ENCODE results near the gene SRP19.

The SRP19 gene

GRCh38 chr5:112820246-112820645 lies 40.8 kb upstream of the SRP19 start (continued):
- TF ChIP-seq CSRNP3 (CRISPR knock-in tag; IDR thresholded peaks at IDR 0.05), result no peak
- no peak for TF ChIP-seq BACH2 (CRISPR knock-in tag; IDR thresholded peaks at IDR 0.05; ENCODE audit: borderline replicate concordance)
- TF ChIP-seq ISL1 (CRISPR knock-in tag; IDR thresholded peaks at IDR 0.05), result no peak
- TF ChIP-seq ARNTL (CRISPR knock-in tag; IDR thresholded peaks at IDR 0.05; ENCODE audit: borderline replicate concordance, low read depth), result no peak

DNA sequence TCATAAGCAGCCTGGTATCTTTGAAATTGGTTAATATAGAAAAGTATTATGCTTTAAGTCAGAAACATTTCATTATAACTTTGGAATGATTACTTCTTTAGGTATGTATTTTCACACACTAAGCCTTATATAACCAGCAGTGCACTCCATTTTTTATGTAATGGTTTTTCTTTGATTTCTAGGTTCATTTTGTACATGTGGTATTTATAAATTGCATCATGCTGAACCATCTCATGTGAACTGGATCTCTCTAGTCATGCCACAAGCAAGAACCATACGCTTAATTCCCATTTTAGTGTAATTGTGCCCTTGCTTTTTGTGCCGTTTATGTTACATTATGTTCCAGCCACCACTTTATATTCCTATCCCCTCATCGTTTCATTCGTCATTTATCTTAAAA lies 38.6 kb upstream of the SRP19 start:
- no peak for TF ChIP-seq RARB (CRISPR knock-in tag; IDR thresholded peaks at IDR 0.05)
- no peak for TF ChIP-seq ZNF70 (CRISPR knock-in tag; IDR thresholded peaks at IDR 0.05)
- no peak for TF ChIP-seq ZFP30 (CRISPR knock-in tag; IDR thresholded peaks at IDR 0.05)
- no peak for TF ChIP-seq BACH2 (CRISPR knock-in tag; IDR thresholded peaks at IDR 0.05; ENCODE audit: borderline replicate concordance)
- TF ChIP-seq ZC3H10 (CRISPR knock-in tag; IDR thresholded peaks at IDR 0.05), result no peak
- TF ChIP-seq ZFP3 (CRISPR knock-in tag; IDR thresholded peaks at IDR 0.05), result no peak
- TF ChIP-seq SNAI2 (CRISPR knock-in tag; IDR thresholded peaks at IDR 0.05), result no peak
- no peak for TF ChIP-seq TOX (CRISPR knock-in tag; IDR thresholded peaks at IDR 0.05; ENCODE audit: borderline replicate concordance)
- TF ChIP-seq TCF4 (CRISPR knock-in tag; IDR thresholded peaks at IDR 0.05; ENCODE audit: borderline replicate concordance), result no peak
- TF ChIP-seq, protein P1, sequence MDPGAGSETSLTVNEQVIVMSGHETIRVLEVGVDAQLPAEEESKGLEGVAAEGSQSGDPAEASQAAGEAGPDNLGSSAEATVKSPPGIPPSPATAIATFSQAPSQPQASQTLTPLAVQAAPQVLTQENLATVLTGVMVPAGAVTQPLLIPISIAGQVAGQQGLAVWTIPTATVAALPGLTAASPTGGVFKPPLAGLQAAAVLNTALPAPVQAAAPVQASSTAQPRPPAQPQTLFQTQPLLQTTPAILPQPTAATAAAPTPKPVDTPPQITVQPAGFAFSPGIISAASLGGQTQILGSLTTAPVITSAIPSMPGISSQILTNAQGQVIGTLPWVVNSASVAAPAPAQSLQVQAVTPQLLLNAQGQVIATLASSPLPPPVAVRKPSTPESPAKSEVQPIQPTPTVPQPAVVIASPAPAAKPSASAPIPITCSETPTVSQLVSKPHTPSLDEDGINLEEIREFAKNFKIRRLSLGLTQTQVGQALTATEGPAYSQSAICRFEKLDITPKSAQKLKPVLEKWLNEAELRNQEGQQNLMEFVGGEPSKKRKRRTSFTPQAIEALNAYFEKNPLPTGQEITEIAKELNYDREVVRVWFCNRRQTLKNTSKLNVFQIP (CRISPR knock-in tag; IDR thresholded peaks at IDR 0.05; ENCODE audit: borderline replicate concordance, low read depth), result no peak
- TF ChIP-seq ZNF565 (CRISPR knock-in tag; conservative IDR thresholded peaks at IDR 0.05; ENCODE audit: low read depth), result no peak
- TF ChIP-seq ESRRG (CRISPR knock-in tag; IDR thresholded peaks at IDR 0.05), result no peak
- no peak for TF ChIP-seq CSDC2 (CRISPR knock-in tag; IDR thresholded peaks at IDR 0.05)
- no peak for TF ChIP-seq ISL1 (CRISPR knock-in tag; IDR thresholded peaks at IDR 0.05)
- no peak for ATAC-seq

DNA sequence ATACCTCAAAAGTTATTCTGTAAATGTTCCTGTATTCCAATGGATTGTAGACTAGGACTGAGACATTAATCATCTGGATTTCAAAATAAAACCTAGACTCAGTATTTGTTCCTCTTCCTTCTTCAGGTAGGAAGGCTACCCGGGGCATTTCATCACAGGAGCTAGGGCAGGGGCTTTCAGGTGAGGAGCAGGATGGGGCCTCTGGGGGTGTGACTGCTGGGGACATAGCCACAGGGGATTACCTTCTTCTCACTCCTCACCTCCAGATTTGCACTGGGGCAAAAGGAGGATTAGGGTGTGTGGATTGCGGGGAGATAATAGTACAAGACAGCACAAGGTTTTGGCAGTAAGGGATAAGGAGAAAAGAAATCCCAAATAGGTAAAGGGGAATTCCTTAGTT lies 37.9 kb upstream of the SRP19 start:
- no peak for ATAC-seq
- TF ChIP-seq RARB (CRISPR knock-in tag; IDR thresholded peaks at IDR 0.05) (no peak), ZFP3 (CRISPR knock-in tag; IDR thresholded peaks at IDR 0.05) (no peak), ESRRG (CRISPR knock-in tag; IDR thresholded peaks at IDR 0.05) (no peak), OSR1 (CRISPR knock-in tag; IDR thresholded peaks at IDR 0.05) (no peak), GLIS3 (CRISPR knock-in tag; IDR thresholded peaks at IDR 0.05) (no peak), TOX (CRISPR knock-in tag; IDR thresholded peaks at IDR 0.05; ENCODE audit: borderline replicate concordance) (no peak), CSRNP3 (CRISPR knock-in tag; IDR thresholded peaks at IDR 0.05) (no peak)
- TF ChIP-seq, protein P2, sequence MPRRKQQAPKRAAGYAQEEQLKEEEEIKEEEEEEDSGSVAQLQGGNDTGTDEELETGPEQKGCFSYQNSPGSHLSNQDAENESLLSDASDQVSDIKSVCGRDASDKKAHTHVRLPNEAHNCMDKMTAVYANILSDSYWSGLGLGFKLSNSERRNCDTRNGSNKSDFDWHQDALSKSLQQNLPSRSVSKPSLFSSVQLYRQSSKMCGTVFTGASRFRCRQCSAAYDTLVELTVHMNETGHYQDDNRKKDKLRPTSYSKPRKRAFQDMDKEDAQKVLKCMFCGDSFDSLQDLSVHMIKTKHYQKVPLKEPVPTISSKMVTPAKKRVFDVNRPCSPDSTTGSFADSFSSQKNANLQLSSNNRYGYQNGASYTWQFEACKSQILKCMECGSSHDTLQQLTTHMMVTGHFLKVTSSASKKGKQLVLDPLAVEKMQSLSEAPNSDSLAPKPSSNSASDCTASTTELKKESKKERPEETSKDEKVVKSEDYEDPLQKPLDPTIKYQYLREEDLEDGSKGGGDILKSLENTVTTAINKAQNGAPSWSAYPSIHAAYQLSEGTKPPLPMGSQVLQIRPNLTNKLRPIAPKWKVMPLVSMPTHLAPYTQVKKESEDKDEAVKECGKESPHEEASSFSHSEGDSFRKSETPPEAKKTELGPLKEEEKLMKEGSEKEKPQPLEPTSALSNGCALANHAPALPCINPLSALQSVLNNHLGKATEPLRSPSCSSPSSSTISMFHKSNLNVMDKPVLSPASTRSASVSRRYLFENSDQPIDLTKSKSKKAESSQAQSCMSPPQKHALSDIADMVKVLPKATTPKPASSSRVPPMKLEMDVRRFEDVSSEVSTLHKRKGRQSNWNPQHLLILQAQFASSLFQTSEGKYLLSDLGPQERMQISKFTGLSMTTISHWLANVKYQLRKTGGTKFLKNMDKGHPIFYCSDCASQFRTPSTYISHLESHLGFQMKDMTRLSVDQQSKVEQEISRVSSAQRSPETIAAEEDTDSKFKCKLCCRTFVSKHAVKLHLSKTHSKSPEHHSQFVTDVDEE (CRISPR knock-in tag; IDR thresholded peaks at IDR 0.05), result no peak

DNA sequence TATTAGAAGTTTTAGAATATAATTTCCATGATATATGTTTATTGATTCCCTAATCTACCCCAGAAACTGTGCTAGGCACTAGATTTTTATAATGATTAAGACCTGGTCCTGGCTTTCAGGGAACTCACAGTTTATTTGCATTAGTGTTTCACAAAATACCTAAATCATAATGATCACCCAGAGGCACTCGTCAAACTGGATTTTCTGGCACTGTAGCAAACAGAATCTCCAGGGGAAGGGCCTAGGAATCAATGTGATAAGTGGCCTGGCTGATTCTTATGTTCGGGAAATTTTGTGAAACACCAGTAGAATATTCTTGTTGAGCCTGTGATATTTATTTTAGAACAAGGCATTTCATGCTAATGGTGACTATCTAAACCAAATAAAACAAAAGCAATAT lies 37.4 kb upstream of the SRP19 start:
- no peak for ATAC-seq
- no peak for TF ChIP-seq GLIS3 (CRISPR knock-in tag; IDR thresholded peaks at IDR 0.05)
- TF ChIP-seq CSRNP3 (CRISPR knock-in tag; IDR thresholded peaks at IDR 0.05), result no peak
- no peak for TF ChIP-seq RARB (CRISPR knock-in tag; IDR thresholded peaks at IDR 0.05)
- no peak for TF ChIP-seq ZNF70 (CRISPR knock-in tag; IDR thresholded peaks at IDR 0.05)
- TF ChIP-seq TCF4 (CRISPR knock-in tag; IDR thresholded peaks at IDR 0.05; ENCODE audit: borderline replicate concordance), result no peak
- TF ChIP-seq, protein P3, sequence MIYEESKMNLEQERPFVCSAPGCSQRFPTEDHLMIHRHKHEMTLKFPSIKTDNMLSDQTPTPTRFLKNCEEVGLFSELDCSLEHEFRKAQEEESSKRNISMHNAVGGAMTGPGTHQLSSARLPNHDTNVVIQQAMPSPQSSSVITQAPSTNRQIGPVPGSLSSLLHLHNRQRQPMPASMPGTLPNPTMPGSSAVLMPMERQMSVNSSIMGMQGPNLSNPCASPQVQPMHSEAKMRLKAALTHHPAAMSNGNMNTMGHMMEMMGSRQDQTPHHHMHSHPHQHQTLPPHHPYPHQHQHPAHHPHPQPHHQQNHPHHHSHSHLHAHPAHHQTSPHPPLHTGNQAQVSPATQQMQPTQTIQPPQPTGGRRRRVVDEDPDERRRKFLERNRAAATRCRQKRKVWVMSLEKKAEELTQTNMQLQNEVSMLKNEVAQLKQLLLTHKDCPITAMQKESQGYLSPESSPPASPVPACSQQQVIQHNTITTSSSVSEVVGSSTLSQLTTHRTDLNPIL (CRISPR knock-in tag; IDR thresholded peaks at IDR 0.05; ENCODE audit: low read depth), result no peak
- no peak for TF ChIP-seq ZNF8 (CRISPR knock-in tag; IDR thresholded peaks at IDR 0.05)
- no peak for TF ChIP-seq SNAI2 (CRISPR knock-in tag; IDR thresholded peaks at IDR 0.05)
- TF ChIP-seq ZNF565 (CRISPR knock-in tag; conservative IDR thresholded peaks at IDR 0.05; ENCODE audit: low read depth), result no peak
- TF ChIP-seq ISL1 (CRISPR knock-in tag; IDR thresholded peaks at IDR 0.05), result no peak
- TF ChIP-seq, protein P1 (CRISPR knock-in tag; IDR thresholded peaks at IDR 0.05; ENCODE audit: borderline replicate concordance, low read depth), result no peak
- no peak for TF ChIP-seq ARNTL (CRISPR knock-in tag; IDR thresholded peaks at IDR 0.05; ENCODE audit: borderline replicate concordance, low read depth)
- no peak for TF ChIP-seq ZFP30 (CRISPR knock-in tag; IDR thresholded peaks at IDR 0.05)

All from SK-N-SH treated with all-trans-retinoic acid at 6 μM for 48 hours (cell line).